Activated effector memory CD4-positive, alpha-beta T cell treated with anti-CD3 and anti-CD28 coated beads, Interleukin-2, amount 50 U/mL, for 16 hours (primary cell): Measurements from ENCODE around the gene GNS.

Source experiments
- DNase-seq: peaks from one replicate; pipeline ENCODE4 v3.0.0-alpha.2; 2020

The GNS gene

GRCh38 chr12:64671681-64672080 lies 87.5 kb downstream of the GNS start:
- no peak for DNase-seq

- no peak for DNase-seq
These were observed 88.1 kb downstream of the GNS start for GRCh38 chr12:64670919-64671639.

GRCh38 chr12:64670019-64670418 lies 89.2 kb downstream of the GNS start:
- DNase-seq, result peak; percentile 70

- DNase-seq, result peak; percentile 84
These were observed 89.8 kb downstream of the GNS start for GRCh38 chr12:64669270-64669842.

- DNase-seq, result peak; percentile 60
These were observed 91.4 kb downstream of the GNS start for GRCh38 chr12:64667793-64668192.

- peak; percentile 54 for DNase-seq
These were observed 92.9 kb downstream of the GNS start for GRCh38 chr12:64666054-64666914.

GRCh38 chr12:64665514-64665913 lies 93.7 kb downstream of the GNS start:
- peak; percentile 84 for DNase-seq
